Right lobe of liver (tissue), 6 donors: ENCODE results near the gene GALNT1. TPM values are rescaled to one million over a fixed set of nuclear protein-coding genes. Genes with fewer than 3 reads are reported as not detected.

ENCODE experiments used
- ATAC-seq, 4 donors: fragments of 200-7000 bp; cut with Tn5 transposase; one replicate each; pipeline ENCODE4 v1.9.1; 2020; ENCODE audit warnings: mild to moderate bottlenecking in 4 of 4, moderate library complexity in 4 of 4
- DNase-seq, 3 donors: peaks; one replicate each; pipeline ENCODE4 v3.0.0-alpha.2; 2020
- H3K27ac ChIP-seq, 3 donors: fragments of 200-600 bp; one replicate each; pipeline ENCODE4 v1.8.0; 2022
- H3K27me3 ChIP-seq, 2 donors: fragments of 200-600 bp; one replicate each; pipeline ENCODE4 v1.8.0; 2022
- H3K36me3 ChIP-seq, 4 donors: fragments of 200-600 bp; sonication (generic) in 1 of 4; one replicate each; pipeline versions ENCODE4 v1.5.1 to v1.8.0; 2017 to 2022; ENCODE audit warnings: control low read depth in 1 of 4
- H3K4me1 ChIP-seq, 4 donors: fragments of 200-600 bp; sonication (generic) in 1 of 4; one replicate each; pipeline versions ENCODE4 v1.5.1 to v1.8.0; 2017 to 2022; ENCODE audit warnings: control low read depth in 1 of 4
- H3K4me3 ChIP-seq, 3 donors: fragments of 200-600 bp; one replicate each; pipeline ENCODE4 v1.8.0; 2022
- H3K9me3 ChIP-seq, 4 donors: fragments of 200-600 bp; sonication (generic) in 1 of 4; one replicate each; pipeline versions ENCODE4 v1.5.1 to v1.8.0; 2017 to 2022; ENCODE audit warnings: control low read depth in 1 of 4
- CTCF ChIP-seq, 4 donors: fragments of 200-600 bp in 3 of 4; fragments of 450-650 bp in 1 of 4; IDR thresholded peaks; one replicate each; pipeline versions ENCODE4 v1.5.1 to v1.8.0; 2016 to 2022; ENCODE audit warnings: antibody characterized with exemption in 4 of 4, mild to moderate bottlenecking in 2 of 4
- POLR2A ChIP-seq: fragments of 450-650 bp; IDR thresholded peaks from one replicate; pipeline ENCODE4 v1.6.1; 2017; ENCODE audit warnings: antibody characterized with exemption, mild to moderate bottlenecking
- WGBS: methylation state at CpG from one replicate; pipeline ENCODE4 v1.1.6; 2018; ENCODE audit warnings: low coverage, low lambda C conversion rate; ENCODE audit not compliant: insufficient coverage; ENCODE audit errors: missing lambda C conversion rate; 5-methylcytosine and 5-hydroxymethylcytosine counted together
- intact Hi-C, 2 donors: fragments of 100-400 bp; cut with DNase I; formaldehyde crosslinking; loops; one replicate each; pipeline versions ENCODE4 v1.11.2 to v1.14.1; 2022
- total RNA-seq, 6 experiments: library from RNA; depleted of rRNA in 2 of 6; stranded (reverse); fragments of >200 nt in 2 of 6; fragmentation: NEBNext Ultra II Directional in 3 of 6; extraction: Animal tissue kit (Norgen Biotek cat#: 25700) in 3 of 6; gene quantifications; one replicate each; pipeline versions ENCODE4 v1.1.0 to v1.2.4, GENCODE V29; 2016 to 2023
- donor health status: DM: no; HTN: yes; CAD: no.
- donor health status: DM: no; HTN: no; CAD: no.
- donor health status: DM: no; HTN: no; CAD: no.
- donor health status: DM: no; HTN: yes; CAD: no.
- donor health status: DM: no; HTN: yes; CAD: no.

GALNT1 gene
- total RNA-seq, 6 experiments from 2014 or later = 28.0 to 47.4 (median 40.4) TPM

GRCh38 chr18:35714539-35714938 is 133.0 kb downstream of the GALNT1 start:
- no peaks in the 10 kb centered on the region for H3K4me1 ChIP-seq
- TF ChIP-seq POLR2A (no peak), CTCF (IDR thresholded peaks at IDR 0.05) (no peak)
- intact Hi-C loops = no loop called here
- DNase-seq = no peak
- no peaks in the 10 kb centered on the region for H3K9me3 ChIP-seq
- WGBS = 100% methylated on average over 1 of the region's 2 CpGs
- peaks cover 0 to 5% (median 2%) of the 10 kb centered on the region in 4 donors for H3K36me3 ChIP-seq
- H3K4me3 ChIP-seq = no peak overlapping the region
- H3K27me3 ChIP-seq = no peaks in the 10 kb centered on the region
- ATAC-seq = no peak
- no peak overlapping the region for H3K27ac ChIP-seq

GRCh38 chr18:35715139-35715538 is 133.6 kb downstream of the GALNT1 start:
- H3K27ac ChIP-seq = no peak overlapping the region
- TF ChIP-seq POLR2A (no peak), CTCF (IDR thresholded peaks at IDR 0.05) (no peak)
- no peak for DNase-seq
- no peaks in the 10 kb centered on the region for H3K27me3 ChIP-seq
- H3K36me3 ChIP-seq = peaks cover 0 to under 1% (median 0%) of the 10 kb centered on the region in 4 donors
- WGBS = 100% methylated on average over 2 of the region's 2 CpGs
- intact Hi-C loops = no loop called here
- H3K4me3 ChIP-seq = no peak overlapping the region
- H3K4me1 ChIP-seq = no peaks in the 10 kb centered on the region
- no peak for ATAC-seq
- H3K9me3 ChIP-seq = no peaks in the 10 kb centered on the region

GRCh38 chr18:35716169-35716831 is 134.8 kb downstream of the GALNT1 start:
- ATAC-seq (no peak), DNase-seq (no peak)
- H3K4me1 ChIP-seq = no peaks in the 10 kb centered on the region
- no peaks in the 10 kb centered on the region for H3K9me3 ChIP-seq
- WGBS = 50% methylated on average over 4 of the region's 4 CpGs
- H3K27ac ChIP-seq = no peak overlapping the region
- H3K27me3 ChIP-seq = no peaks in the 10 kb centered on the region
- H3K4me3 ChIP-seq = no peak overlapping the region
- H3K36me3 ChIP-seq = no peaks in the 10 kb centered on the region
- intact Hi-C loops = no loop called here
- no peak for TF ChIP-seq POLR2A
- TF ChIP-seq CTCF (IDR thresholded peaks at IDR 0.05) = no peak

GRCh38 chr18:35717182-35717581 is 135.6 kb downstream of the GALNT1 start:
- H3K27me3 ChIP-seq = no peaks in the 10 kb centered on the region
- no peak overlapping the region for H3K27ac ChIP-seq
- no peaks in the 10 kb centered on the region for H3K9me3 ChIP-seq
- WGBS = 96% methylated on average over 4 of the region's 5 CpGs
- ATAC-seq = no peak
- H3K4me1 ChIP-seq = no peaks in the 10 kb centered on the region
- H3K4me3 ChIP-seq = no peak overlapping the region
- TF ChIP-seq POLR2A (no peak), CTCF (IDR thresholded peaks at IDR 0.05) (no peak)
- intact Hi-C loops = no loop called here
- no peaks in the 10 kb centered on the region for H3K36me3 ChIP-seq
- DNase-seq = no peak
